Fibroblast of skin of abdomen (primary cell): ENCODE data around the gene OLFML2B.

Source experiments
- DNase-seq: peaks from one replicate; pipeline ENCODE4 v3.0.0-alpha.2; 2013

OLFML2B gene

DNA sequence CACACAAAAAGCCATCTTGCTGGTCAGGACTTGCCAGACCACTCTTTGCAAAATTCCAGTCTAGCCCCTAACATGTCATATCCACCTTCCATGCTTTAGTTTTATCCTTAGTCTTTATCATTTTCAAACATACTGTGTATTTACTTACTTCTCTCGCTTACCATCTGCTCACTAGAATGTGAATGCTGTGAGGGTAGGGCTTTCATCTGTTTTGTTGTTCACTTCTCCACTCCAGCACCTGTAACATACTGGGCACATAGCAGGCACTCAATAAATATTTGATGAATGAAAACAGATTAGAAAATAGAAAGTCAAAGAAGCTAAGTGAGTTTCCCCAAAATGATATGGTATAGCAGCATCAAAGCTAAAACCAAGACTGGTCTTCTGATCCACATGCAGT is 79.9 kb downstream of the OLFML2B start:
- no peak for DNase-seq

DNA sequence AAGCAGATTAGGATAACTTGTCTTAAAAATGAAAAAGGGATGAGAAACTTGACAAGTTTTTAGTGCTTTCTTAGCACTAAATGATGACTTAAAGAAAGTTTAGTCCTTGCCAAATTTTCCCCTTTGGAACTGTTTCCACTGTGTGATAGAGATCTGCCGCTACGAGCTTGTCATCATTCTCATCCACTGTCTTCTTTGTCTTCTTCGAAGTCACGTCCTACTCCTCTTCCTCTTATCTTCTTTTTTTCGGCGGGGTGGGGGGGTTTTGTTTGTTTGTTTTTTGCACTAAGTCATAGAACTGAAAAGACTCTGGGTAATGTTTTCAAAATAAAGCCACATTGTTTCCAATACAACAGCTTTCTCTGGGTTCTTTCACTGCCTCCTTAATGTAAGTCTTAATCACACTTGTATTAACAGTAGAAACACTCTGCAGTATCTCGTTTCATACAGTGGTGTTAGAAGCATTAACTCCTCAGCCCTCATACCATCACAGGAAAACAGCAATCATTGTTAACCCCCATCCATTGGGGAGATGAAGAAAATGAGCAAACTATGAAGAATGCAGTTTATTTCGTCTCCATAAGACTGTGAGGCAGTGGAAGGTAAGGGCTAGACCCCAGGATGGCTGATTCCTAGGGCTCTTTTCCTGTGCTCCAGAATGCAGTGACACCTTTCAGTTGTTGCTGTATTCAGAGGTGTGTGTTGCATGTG is 81.8 kb downstream of the OLFML2B start:
- no peak for DNase-seq

DNA sequence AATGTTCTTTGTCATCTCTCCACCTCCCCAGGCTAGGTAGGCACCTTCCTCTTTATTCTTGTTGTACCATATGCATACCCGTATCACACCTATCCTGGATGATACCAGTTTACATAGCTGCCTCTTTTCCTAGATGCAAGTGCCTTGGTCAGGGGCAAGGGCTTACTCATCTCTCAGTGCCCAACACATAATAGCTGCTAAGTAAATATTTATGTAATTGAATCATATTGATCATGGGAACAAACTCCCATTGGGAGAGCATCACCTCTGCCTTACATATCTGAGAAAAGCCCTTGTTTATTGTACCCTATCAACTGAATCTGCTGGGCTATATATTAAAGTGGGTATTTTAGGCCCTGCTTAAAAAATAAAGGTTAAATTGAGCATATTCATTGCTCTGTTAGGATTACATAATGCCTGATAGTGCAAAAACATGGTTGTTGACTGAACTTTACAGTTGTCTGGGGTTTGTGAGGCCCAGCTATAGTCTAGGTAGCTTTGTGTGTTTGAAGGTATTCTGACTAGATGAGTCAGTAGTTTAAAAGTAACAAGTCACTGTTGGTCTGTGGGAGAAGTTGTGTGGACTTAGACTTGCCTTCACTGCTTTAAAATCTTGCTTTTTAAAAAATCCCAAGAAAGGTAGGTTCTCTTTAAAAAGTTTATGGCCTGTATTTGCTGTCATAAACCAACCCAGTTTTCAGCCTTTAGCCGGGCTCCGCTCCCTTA is 82.6 kb downstream of the OLFML2B start:
- DNase-seq, result no peak

DNA sequence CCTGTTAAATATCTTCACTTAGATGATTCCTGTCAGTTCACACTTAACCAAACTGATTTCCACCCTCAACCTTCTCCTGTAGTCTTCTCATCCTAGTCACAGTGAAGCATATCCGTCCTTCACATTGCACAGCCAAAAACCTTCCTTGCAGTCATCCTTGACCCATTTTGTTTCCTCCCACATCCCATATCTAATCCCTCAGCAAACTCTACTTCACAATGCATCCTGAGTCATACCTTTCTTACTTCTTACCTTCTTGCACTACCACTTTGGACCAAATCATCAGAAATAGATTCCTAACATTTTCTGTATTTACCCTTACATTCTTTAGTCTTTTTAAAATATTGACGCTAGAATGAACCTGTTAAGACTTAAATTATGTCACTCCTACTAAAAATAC is 86.9 kb downstream of the OLFML2B start:
- no peak for DNase-seq

DNA sequence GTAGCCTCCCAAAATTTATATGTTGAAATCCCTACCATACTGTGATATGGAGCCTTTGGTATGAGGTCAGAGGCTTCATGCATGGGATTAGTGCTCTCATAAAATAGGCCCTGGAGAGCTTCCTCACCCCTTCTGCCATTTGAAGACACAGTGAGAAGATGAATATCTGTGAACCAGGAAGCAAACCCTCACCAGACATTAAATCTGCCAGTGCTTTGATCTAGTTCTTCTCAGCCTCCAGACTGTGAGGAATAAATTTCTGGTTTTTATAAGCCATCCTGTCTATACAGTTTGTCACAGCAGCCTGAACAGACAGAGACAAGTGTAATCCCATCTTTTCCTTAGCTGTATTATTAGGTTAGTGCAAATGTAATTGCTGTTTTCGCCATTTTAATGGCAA is 88.4 kb downstream of the OLFML2B start:
- no peak for DNase-seq

DNA sequence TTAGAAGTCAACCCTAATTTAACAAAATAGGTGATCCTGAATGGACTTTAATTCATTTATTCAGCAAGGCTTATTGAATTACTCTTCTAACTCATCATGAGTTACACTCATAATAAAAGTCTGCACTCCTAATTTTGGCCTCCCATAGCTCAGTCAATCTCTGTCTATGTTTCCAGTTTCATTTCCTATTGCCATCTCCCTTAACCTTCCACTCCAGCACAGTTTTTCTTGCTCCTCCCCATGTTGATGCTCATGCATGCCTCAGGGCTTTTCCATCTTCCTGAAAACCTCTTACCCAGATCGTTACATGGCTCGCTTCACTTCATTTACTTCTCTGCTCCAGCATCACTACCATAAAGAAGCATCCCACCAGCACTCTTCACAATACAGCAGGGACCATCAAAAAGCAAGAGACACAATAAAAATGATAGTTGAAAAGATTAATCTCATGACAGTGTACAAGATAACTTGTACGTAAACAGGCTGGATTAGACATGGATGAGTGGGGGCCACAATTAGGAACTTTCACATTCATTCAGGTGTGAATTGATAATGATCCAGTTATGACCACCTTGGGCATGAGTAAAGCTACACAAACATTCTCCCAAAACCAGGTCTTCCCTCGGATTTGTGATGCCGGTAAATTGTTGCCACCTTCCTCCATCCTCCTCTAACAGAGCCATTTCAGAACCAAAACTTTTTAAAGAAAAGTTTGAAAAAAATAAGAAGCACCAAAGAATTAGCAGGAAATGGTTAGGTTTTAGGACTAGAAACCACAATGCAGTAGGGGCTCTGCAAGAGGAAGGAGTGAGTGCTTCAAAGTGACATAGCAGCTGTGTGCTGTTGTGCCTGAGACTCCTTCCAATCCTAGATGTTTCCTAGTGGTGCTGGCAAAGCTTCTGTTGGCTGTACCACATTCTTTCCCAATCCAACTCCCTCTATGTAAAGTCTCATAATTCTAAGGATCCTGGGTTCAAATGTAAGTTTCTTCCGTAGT is 89.8 kb downstream of the OLFML2B start:
- DNase-seq, result no peak
